ENCODE data around the gene OAS1.
"Not testable (repeated sequence)": the region's sequence is repeated elsewhere in the genome, so short reads cannot be mapped to it uniquely, and the experiment has no call there.

Gene OAS1

GRCh38 chr12:112945515-112945914, 38.8 kb downstream of the OAS1 start:
- DNase-seq (ENCODE audit: extremely low read depth, low read depth), result no peak
- TF ChIP-seq CTCF (IDR thresholded peaks at IDR 0.05; ENCODE audit: low read depth, low read length), result no peak

DNA sequence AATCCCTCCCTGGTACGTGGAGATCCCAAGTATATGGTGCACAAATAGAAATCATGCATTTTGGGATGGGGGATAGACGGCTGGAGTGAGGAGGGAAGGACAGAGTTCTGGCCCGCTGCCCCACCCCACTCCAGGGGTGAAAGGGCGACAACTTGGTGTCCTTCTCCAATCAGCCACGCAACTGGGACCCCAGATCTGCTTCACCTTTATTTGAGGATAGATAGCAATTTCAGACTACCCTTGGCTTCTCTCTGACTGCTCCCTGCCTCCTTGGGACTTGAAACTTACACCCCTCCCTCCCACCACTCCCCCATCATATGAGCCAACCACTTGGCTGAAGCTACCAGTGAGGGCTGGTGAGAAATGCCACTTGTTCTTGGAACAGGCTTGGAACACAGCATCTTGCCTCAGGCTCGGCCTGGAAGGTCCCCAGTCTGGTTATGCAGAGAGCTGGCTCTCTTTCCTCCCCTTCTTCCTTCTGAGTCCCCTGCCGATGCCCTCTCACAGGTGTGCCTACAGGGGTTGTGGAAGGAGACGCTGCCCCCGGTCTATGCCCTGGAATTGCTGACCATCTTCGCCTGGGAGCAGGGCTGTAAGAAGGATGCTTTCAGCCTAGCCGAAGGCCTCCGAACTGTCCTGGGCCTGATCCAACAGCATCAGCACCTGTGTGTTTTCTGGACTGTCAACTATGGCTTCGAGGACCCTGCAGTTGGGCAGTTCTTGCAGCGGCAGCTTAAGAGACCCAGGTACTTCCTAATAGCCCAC, 39.7 kb downstream of the OAS1 start:
- DNase-seq (ENCODE audit: extremely low read depth, low read depth), result no peak
- TF ChIP-seq CTCF (IDR thresholded peaks at IDR 0.05; ENCODE audit: low read depth, low read length), result no peak

DNA sequence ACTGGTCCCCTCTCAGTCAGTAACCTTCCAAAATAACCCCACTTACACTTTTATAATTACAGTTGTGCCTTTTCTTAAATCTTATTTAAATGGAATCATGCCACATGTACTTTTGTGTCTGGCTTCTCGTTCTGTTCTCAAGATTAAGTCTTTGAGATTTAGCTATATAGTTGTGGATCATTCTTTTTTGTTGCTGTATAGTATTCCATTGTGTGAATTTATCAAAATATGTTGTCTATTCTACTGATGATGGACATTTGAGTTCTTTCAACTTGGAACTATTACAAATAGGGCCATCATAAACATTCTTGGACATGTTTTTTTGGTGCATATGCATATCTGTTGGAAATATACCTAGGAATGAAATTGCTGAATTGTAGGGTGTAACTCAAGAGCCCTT, 40.6 kb downstream of the OAS1 start:
- DNase-seq (ENCODE audit: extremely low read depth, low read depth), result no peak
- no peak for TF ChIP-seq CTCF (IDR thresholded peaks at IDR 0.05; ENCODE audit: low read depth, low read length)

DNA sequence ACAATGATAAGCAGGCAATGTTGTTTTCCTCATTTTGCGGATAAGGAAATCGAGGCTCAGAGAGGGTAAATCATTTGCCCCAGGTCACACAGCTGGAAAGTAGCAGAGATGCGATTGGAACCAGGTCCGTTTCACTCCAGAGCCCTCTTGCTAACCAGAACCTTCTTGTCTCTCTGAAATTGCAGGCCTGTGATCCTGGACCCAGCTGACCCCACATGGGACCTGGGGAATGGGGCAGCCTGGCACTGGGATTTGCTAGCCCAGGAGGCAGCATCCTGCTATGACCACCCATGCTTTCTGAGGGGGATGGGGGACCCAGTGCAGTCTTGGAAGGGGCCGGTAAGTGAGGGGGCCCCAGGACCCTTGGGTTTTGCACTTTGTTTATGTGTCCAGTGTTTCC, 41.0 kb downstream of the OAS1 start:
- no peak for TF ChIP-seq CTCF (IDR thresholded peaks at IDR 0.05; ENCODE audit: low read depth, low read length)
- no peak for DNase-seq (ENCODE audit: extremely low read depth, low read depth)

DNA sequence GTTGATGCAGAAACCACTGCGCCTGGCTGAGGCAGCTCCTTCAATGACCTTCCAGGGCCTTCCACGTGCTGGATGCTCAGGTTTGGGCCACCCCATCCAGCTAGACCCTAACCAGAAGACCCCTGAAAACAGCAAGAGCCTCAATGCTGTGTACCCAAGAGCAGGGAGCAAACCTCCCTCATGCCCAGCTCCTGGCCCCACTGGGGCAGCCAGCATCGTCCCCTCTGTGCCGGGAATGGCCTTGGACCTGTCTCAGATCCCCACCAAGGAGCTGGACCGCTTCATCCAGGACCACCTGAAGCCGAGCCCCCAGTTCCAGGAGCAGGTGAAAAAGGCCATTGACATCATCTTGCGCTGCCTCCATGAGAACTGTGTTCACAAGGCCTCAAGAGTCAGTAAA, 42.0 kb downstream of the OAS1 start:
- TF ChIP-seq CTCF (IDR thresholded peaks at IDR 0.05; ENCODE audit: low read depth, low read length), result no peak
- DNase-seq (ENCODE audit: extremely low read depth, low read depth), result no peak

DNA sequence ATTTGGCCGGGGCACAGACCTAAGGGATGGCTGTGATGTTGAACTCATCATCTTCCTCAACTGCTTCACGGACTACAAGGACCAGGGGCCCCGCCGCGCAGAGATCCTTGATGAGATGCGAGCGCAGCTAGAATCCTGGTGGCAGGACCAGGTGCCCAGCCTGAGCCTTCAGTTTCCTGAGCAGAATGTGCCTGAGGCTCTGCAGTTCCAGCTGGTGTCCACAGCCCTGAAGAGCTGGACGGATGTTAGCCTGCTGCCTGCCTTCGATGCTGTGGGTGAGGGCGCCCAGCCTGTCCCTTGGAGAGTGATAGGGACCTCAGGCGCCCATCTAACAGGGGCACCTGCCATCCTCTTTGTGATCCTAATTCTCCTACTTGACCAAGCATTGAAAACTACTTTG, 43.9 kb downstream of the OAS1 start:
- TF ChIP-seq CTCF (IDR thresholded peaks at IDR 0.05; ENCODE audit: low read depth, low read length), result no peak
- DNase-seq (ENCODE audit: extremely low read depth, low read depth), result no peak

GRCh38 chr12:112957125-112957524, 50.4 kb downstream of the OAS1 start:
- not testable (repeated sequence) for DNase-seq (ENCODE audit: extremely low read depth, low read depth)

- DNase-seq (ENCODE audit: extremely low read depth, low read depth), result no peak
- no peak for TF ChIP-seq CTCF (IDR thresholded peaks at IDR 0.05; ENCODE audit: low read depth, low read length)
Measured at GRCh38 chr12:112961074-112961473, 54.3 kb downstream of the OAS1 start.

Measured in AG09319 (cell line).